ENCODE measurements around the gene C1orf87.

DNA sequence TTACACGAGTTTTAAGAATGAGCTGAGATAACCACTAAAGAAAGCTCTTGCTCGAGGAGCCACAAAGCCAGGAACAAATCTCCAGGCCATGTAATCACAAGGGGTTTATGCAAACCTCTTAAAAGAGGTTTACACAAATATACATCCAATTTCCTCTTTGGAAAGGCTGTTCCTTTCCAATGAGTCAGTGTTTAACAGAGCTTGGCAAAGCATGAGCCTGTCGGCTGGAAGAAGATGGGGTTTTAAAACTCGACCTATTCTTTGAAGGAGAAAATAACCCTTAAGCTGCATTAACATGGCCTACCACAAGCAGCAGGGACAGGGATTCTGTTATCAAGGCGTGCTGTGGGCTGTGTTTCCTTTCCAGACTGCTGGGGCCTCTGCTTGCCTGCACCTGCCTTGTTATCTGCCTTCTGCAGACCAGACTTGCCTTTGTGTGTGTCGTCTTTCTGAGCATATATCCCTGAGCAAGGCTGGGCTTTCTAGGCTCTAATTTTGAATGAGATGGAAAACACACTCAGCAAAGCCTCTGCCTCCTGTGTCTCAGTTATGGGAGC is 106.4 kb downstream of the C1orf87 start:
- TF ChIP-seq, protein P1, sequence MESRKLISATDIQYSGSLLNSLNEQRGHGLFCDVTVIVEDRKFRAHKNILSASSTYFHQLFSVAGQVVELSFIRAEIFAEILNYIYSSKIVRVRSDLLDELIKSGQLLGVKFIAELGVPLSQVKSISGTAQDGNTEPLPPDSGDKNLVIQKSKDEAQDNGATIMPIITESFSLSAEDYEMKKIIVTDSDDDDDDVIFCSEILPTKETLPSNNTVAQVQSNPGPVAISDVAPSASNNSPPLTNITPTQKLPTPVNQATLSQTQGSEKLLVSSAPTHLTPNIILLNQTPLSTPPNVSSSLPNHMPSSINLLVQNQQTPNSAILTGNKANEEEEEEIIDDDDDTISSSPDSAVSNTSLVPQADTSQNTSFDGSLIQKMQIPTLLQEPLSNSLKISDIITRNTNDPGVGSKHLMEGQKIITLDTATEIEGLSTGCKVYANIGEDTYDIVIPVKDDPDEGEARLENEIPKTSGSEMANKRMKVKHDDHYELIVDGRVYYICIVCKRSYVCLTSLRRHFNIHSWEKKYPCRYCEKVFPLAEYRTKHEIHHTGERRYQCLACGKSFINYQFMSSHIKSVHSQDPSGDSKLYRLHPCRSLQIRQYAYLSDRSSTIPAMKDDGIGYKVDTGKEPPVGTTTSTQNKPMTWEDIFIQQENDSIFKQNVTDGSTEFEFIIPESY (IDR thresholded peaks at IDR 0.05), result no peak
- TF ChIP-seq, protein P2, sequence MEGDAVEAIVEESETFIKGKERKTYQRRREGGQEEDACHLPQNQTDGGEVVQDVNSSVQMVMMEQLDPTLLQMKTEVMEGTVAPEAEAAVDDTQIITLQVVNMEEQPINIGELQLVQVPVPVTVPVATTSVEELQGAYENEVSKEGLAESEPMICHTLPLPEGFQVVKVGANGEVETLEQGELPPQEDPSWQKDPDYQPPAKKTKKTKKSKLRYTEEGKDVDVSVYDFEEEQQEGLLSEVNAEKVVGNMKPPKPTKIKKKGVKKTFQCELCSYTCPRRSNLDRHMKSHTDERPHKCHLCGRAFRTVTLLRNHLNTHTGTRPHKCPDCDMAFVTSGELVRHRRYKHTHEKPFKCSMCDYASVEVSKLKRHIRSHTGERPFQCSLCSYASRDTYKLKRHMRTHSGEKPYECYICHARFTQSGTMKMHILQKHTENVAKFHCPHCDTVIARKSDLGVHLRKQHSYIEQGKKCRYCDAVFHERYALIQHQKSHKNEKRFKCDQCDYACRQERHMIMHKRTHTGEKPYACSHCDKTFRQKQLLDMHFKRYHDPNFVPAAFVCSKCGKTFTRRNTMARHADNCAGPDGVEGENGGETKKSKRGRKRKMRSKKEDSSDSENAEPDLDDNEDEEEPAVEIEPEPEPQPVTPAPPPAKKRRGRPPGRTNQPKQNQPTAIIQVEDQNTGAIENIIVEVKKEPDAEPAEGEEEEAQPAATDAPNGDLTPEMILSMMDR (IDR thresholded peaks at IDR 0.05; ENCODE audit: low read depth, low read length, missing input control), result no peak
- TF ChIP-seq RAD21 (IDR thresholded peaks at IDR 0.05) (no peak), TAF1 (conservative IDR thresholded peaks at IDR 0.05) (no peak), SP1 (IDR thresholded peaks at IDR 0.05) (no peak), YY1 (IDR thresholded peaks at IDR 0.05) (no peak), JUND (IDR thresholded peaks at IDR 0.05) (no peak), EGR1 (IDR thresholded peaks at IDR 0.05; ENCODE audit: low read depth in 2 of 2) (no peak)
- TF ChIP-seq, protein P3, sequence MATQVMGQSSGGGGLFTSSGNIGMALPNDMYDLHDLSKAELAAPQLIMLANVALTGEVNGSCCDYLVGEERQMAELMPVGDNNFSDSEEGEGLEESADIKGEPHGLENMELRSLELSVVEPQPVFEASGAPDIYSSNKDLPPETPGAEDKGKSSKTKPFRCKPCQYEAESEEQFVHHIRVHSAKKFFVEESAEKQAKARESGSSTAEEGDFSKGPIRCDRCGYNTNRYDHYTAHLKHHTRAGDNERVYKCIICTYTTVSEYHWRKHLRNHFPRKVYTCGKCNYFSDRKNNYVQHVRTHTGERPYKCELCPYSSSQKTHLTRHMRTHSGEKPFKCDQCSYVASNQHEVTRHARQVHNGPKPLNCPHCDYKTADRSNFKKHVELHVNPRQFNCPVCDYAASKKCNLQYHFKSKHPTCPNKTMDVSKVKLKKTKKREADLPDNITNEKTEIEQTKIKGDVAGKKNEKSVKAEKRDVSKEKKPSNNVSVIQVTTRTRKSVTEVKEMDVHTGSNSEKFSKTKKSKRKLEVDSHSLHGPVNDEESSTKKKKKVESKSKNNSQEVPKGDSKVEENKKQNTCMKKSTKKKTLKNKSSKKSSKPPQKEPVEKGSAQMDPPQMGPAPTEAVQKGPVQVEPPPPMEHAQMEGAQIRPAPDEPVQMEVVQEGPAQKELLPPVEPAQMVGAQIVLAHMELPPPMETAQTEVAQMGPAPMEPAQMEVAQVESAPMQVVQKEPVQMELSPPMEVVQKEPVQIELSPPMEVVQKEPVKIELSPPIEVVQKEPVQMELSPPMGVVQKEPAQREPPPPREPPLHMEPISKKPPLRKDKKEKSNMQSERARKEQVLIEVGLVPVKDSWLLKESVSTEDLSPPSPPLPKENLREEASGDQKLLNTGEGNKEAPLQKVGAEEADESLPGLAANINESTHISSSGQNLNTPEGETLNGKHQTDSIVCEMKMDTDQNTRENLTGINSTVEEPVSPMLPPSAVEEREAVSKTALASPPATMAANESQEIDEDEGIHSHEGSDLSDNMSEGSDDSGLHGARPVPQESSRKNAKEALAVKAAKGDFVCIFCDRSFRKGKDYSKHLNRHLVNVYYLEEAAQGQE (IDR thresholded peaks at IDR 0.05), result no peak
